ENCODE measurements around the gene NPPC.
"Not testable (repeated sequence)": the region's sequence is repeated elsewhere in the genome, so short reads cannot be mapped to it uniquely, and the experiment has no call there.

NPPC gene

GRCh38 chr2:231926180-231926741 lies at the start of gene NPPC:
Gene NPPC, minus strand, starts transcription at chr2:231926396. Its CDS starts 147 bp downstream, at chr2:231926249.
- DNase-seq: peak; percentile 33

- DNase-seq: no peak
Observed at GRCh38 chr2:231975001-231975400, 48.8 kb upstream of the NPPC start.

GRCh38 chr2:231970461-231970860 lies 44.3 kb upstream of the NPPC start:
- DNase-seq: no peak

GRCh38 chr2:231968820-231969219 lies 42.6 kb upstream of the NPPC start:
- no peak for DNase-seq

GRCh38 chr2:231966886-231967285 lies 40.7 kb upstream of the NPPC start:
- DNase-seq: no peak

- DNase-seq: no peak
Observed at GRCh38 chr2:231965102-231965501, 38.9 kb upstream of the NPPC start.

- peak; percentile 76 for DNase-seq
Observed at GRCh38 chr2:231961349-231962166, 35.4 kb upstream of the NPPC start, which contains the start of gene DIS3L2. Gene DIS3L2, plus strand, starts transcription at chr2:231961713. Its CDS starts 53,215 bp downstream, at chr2:232014928.

- DNase-seq: no peak
Observed at GRCh38 chr2:231960810-231961348, 34.7 kb upstream of the NPPC start.

GRCh38 chr2:231957913-231958763 lies 31.9 kb upstream of the NPPC start:
- DNase-seq: no peak

- no peak for DNase-seq
Observed at GRCh38 chr2:231955758-231956472, 29.7 kb upstream of the NPPC start.

- no peak for DNase-seq
Observed at GRCh38 chr2:231951452-231952035, 25.3 kb upstream of the NPPC start.

GRCh38 chr2:231947694-231948093 lies 21.5 kb upstream of the NPPC start:
- DNase-seq: no peak

GRCh38 chr2:231947112-231947511 lies 20.9 kb upstream of the NPPC start:
- DNase-seq: not testable (repeated sequence)

- no peak for DNase-seq
Observed at GRCh38 chr2:231946241-231946814, 20.1 kb upstream of the NPPC start.

- no peak for DNase-seq
Observed at GRCh38 chr2:231942180-231942579, 16.0 kb upstream of the NPPC start.

GRCh38 chr2:231941673-231942072 lies 15.5 kb upstream of the NPPC start:
- DNase-seq: no peak

- DNase-seq: no peak
Observed at GRCh38 chr2:231940795-231941194, 14.6 kb upstream of the NPPC start.

- no peak for DNase-seq
Observed at GRCh38 chr2:231939022-231939421, 12.8 kb upstream of the NPPC start.

- DNase-seq: no peak
Observed at GRCh38 chr2:231937057-231937456, 10.9 kb upstream of the NPPC start.

GRCh38 chr2:231936491-231936890 lies 10.3 kb upstream of the NPPC start:
- DNase-seq: no peak

- DNase-seq: no peak
Observed at GRCh38 chr2:231935815-231936214, 9.6 kb upstream of the NPPC start.

GRCh38 chr2:231935207-231935524 lies 9.0 kb upstream of the NPPC start:
- no peak for DNase-seq

Data from CD4-positive, alpha-beta T cell treated with Interferon gamma for 1 hour (primary cell).